K562 (cell line): ENCODE data around the gene CSTF1. TPM values are rescaled to one million over a fixed set of nuclear protein-coding genes. Genes with fewer than 3 reads are reported as not detected.

Source experiments
- ATAC-seq: fragments of 200-7000 bp; cut with Tn5 transposase; 3 replicates; pipeline ENCODE4 v1.9.1; 2020; ENCODE audit warnings: moderate library complexity
- BruUV-seq: library from RNA; stranded (reverse); fragments of 400-500 nt; replicated peaks from 2 replicates; lab custom pipeline; 2021; lab: Mats Ljungman, UMichigan
- CTCF ChIA-PET: fragments of 300-600 bp; formaldehyde crosslinking; extraction: SDS; loops from one replicate; lab custom pipeline; 2021; ENCODE audit warnings: low intra/inter-chr PET ratio; lab: Yijun Ruan, JAX
- POLR2A ChIA-PET: fragments of 300-600, 350-650 bp; sonication (Branson Sonifier 250); formaldehyde crosslinking; extraction: SDS; loops from one replicate; lab custom pipeline; 2021; ENCODE audit warnings: antibody characterized with exemption, inconsistent platforms; lab: Yijun Ruan, JAX
- DNase-seq, 4 experiments: peaks; one replicate each; pipeline versions ENCODE4 v3.0.0 to v3.0.0-alpha.2; 2011 to 2018; ENCODE audit warnings: low spot score in 3 of 4, mixed read lengths in 3 of 4; ENCODE audit errors: extremely low read depth in 1 of 4
- FAIRE-seq: peaks from 2 replicates; lab custom pipeline; 2011; peaks lifted over from hg19 to GRCh38; lab: Jason Lieb, UNC
- H2AFZ ChIP-seq: 2 replicates; pipeline ENCODE4 v1.6.0; 2011; ENCODE audit warnings: low read depth, low read length, control low read depth, inconsistent platforms
- H3K27ac ChIP-seq: fragments of 200-600 bp; 3 replicates; pipeline ENCODE4 v1.8.0; 2011; ENCODE audit warnings: low read depth, mild to moderate bottlenecking, control low read depth, inconsistent platforms, low read length, moderate library complexity, mixed read lengths; ENCODE audit errors: extremely low read depth
- H3K27me3 ChIP-seq, 2 experiments: fragments of 300-600 bp in 1 of 2; 2 replicates in 1 of 2; 3 replicates in 1 of 2; pipeline versions ENCODE4 v1.6.0 to v1.8.0; 2011; ENCODE audit warnings: inconsistent platforms in 2 of 2, low read length in 2 of 2, mild to moderate bottlenecking in 1 of 2, mixed read lengths in 1 of 2, moderate library complexity in 1 of 2; ENCODE audit not compliant: control insufficient read depth in 2 of 2, insufficient read depth in 2 of 2
- H3K36me3 ChIP-seq: fragments of 300-600 bp; 3 replicates; pipeline ENCODE4 v1.8.0; 2011; ENCODE audit warnings: mild to moderate bottlenecking, low read length, inconsistent platforms; ENCODE audit not compliant: control insufficient read depth, insufficient read depth
- H3K4me1 ChIP-seq, 2 experiments: fragments of 200-600 bp in 1 of 2; replicated peaks in 1 of 2; 2 replicates in 1 of 2; 3 replicates in 1 of 2; pipeline versions ENCODE4 v1.5.1 to v1.8.0; 2011; ENCODE audit warnings: inconsistent platforms in 2 of 2, low read length in 2 of 2, mild to moderate bottlenecking in 1 of 2, mixed read lengths in 1 of 2, moderate library complexity in 1 of 2; ENCODE audit not compliant: control insufficient read depth in 2 of 2, insufficient read depth in 2 of 2
- H3K4me2 ChIP-seq: 2 replicates; pipeline ENCODE4 v1.6.1; 2011; ENCODE audit warnings: low read length, control low read depth, inconsistent platforms, mixed read lengths; ENCODE audit not compliant: insufficient read depth
- H3K4me3 ChIP-seq: fragments of 200-600 bp; sonication (generic), shearing (Covaris generic); 2 replicates; pipeline ENCODE4 v1.5.1; 2016; ENCODE audit warnings: control low read depth, inconsistent platforms
- H3K79me2 ChIP-seq: fragments of 200-600 bp; 3 replicates; pipeline ENCODE4 v1.8.0; 2011; ENCODE audit warnings: low read length, inconsistent platforms; ENCODE audit not compliant: control insufficient read depth, insufficient read depth
- H3K9ac ChIP-seq, 2 experiments: 2 replicates each; pipeline versions ENCODE4 v1.6.0 to v1.6.1; 2011; ENCODE audit warnings: low read depth in 2 of 2, low read length in 2 of 2, control low read depth in 1 of 2, inconsistent platforms in 1 of 2, mild to moderate bottlenecking in 1 of 2, mixed read lengths in 1 of 2; ENCODE audit not compliant: insufficient read depth in 1 of 2
- H3K9me1 ChIP-seq: one replicate; pipeline ENCODE4 v1.6.0; 2011; ENCODE audit warnings: inconsistent platforms, mild to moderate bottlenecking, low read length, moderate library complexity; ENCODE audit not compliant: control insufficient read depth, insufficient read depth
- H3K9me3 ChIP-seq: replicated peaks from 2 replicates; pipeline ENCODE4 v1.5.1; 2011; ENCODE audit warnings: low read depth, low read length, inconsistent platforms; ENCODE audit not compliant: control insufficient read depth, insufficient read depth
- H4K20me1 ChIP-seq: replicated peaks from 2 replicates; pipeline ENCODE4 v1.6.1; 2011; ENCODE audit warnings: low read length, inconsistent platforms, mixed read lengths; ENCODE audit not compliant: control insufficient read depth, insufficient read depth
- ARHGAP35 ChIP-seq: fragments of 450-650 bp; IDR thresholded peaks from 2 replicates; pipeline ENCODE4 v1.6.1; 2018; ENCODE audit not compliant: partially characterized antibody
- BCOR ChIP-seq: fragments of 450-650 bp; IDR thresholded peaks from 2 replicates; pipeline ENCODE4 v1.6.1; 2016
- CBX5 ChIP-seq: IDR thresholded peaks from 2 replicates; pipeline ENCODE4 v1.6.1; 2014; ENCODE audit warnings: low read depth, borderline replicate concordance
- HBP1 ChIP-seq: fragments of 450-650 bp; formaldehyde crosslinking; IDR thresholded peaks from 2 replicates; pipeline ENCODE4 v1.4.0; 2022; ENCODE audit warnings: missing genetic modification characterization
- HDAC3 ChIP-seq: fragments of 450-650 bp; IDR thresholded peaks from 2 replicates; pipeline ENCODE4 v1.6.1; 2018; ENCODE audit warnings: borderline replicate concordance, mild to moderate bottlenecking, moderate library complexity; ENCODE audit not compliant: partially characterized antibody
- ILF3 ChIP-seq: fragments of 450-650 bp; IDR thresholded peaks from 2 replicates; pipeline ENCODE4 v1.6.1; 2018; ENCODE audit warnings: antibody characterized with exemption, mild to moderate bottlenecking, moderate library complexity, borderline replicate concordance
- MCM2 ChIP-seq: fragments of 450-650 bp; IDR thresholded peaks from 2 replicates; pipeline ENCODE4 v1.6.1; 2017; ENCODE audit warnings: low read depth, mild to moderate bottlenecking
- RAD51 ChIP-seq: fragments of 450-650 bp; IDR thresholded peaks from 2 replicates; pipeline ENCODE4 v1.7.1; 2016; ENCODE audit warnings: low read depth, mild to moderate bottlenecking, borderline replicate concordance
- TRIM28 ChIP-seq: fragments of 450-650 bp; IDR thresholded peaks from 2 replicates; pipeline ENCODE4 v1.6.1; 2017
- ZNF695 ChIP-seq: fragments of 450-650 bp; formaldehyde crosslinking; IDR thresholded peaks from 2 replicates; pipeline ENCODE4 v1.4.0; 2020; ENCODE audit warnings: mild to moderate bottlenecking, moderate library complexity
- WGBS: fragments of 100-300 bp; shearing (Covaris generic); methylation state at CpG from one replicate; pipeline ENCODE4 v1.1.6; 2016; ENCODE audit warnings: low coverage, mixed read lengths; ENCODE audit not compliant: insufficient coverage; ENCODE audit errors: missing lambda C conversion rate; 5-methylcytosine and 5-hydroxymethylcytosine counted together
- in situ Hi-C: fragments of 300-500 bp; cut with MboI; formaldehyde crosslinking; loops from 4 replicates; pipeline ENCODE4 v1.15.0; 2018; ENCODE audit warnings: inconsistent platforms, mixed read lengths
- intact Hi-C: fragments of 100-400 bp; cut with micrococcal nuclease; formaldehyde crosslinking; loops from 2 replicates; pipeline ENCODE4 v1.14.2; 2022
- polyA plus RNA-seq, 8 experiments: library from polyadenylated mRNA; depleted of rRNA in 4 of 8; stranded (reverse) in 5 of 8; unstranded in 3 of 8; fragments of >200 nt; fragmentation: Nextera tagmentation in 2 of 8; fragmentation: Illumina TruSeq in 1 of 8; extraction: Ambion mirVana in 2 of 8; extraction: Trizol in 1 of 8; gene quantifications; 2 replicates each; pipeline versions ENCODE4 v1.2.1 to v1.2.3, GENCODE V29; 2011 to 2014; ENCODE audit warnings: inconsistent platforms in 1 of 8, missing spikeins in 1 of 8
- total RNA-seq, 7 experiments: library from RNA; depleted of rRNA in 6 of 7; stranded (reverse); fragments of >200 nt in 6 of 7; fragmentation: Illumina TruSeq in 2 of 7; extraction: Trizol in 2 of 7; gene quantifications; 2 replicates each; pipeline versions ENCODE4 v1.2.1 to v1.2.3, GENCODE V29; 2011 to 2021; ENCODE audit warnings: low replicate concordance in 1 of 7

CSTF1 gene
- total and polyA plus RNA-seq, 9 of the 15 experiments (the other 6 are each of a cell fraction or from before 2014, with no cell fraction given) = 30.8 to 110 (median 53.4) TPM

GRCh38 chr20:56409956-56410355, 17.5 kb downstream of the CSTF1 start:
- H2AFZ ChIP-seq = no peak overlapping the region
- no peak overlapping the region for H3K4me3 ChIP-seq
- peak overlapping the region; percentile 50; the same call in 1 of the 3 replicates for H3K27ac ChIP-seq
- H3K9me1 ChIP-seq = no peaks in the 10 kb centered on the region
- H3K4me2 ChIP-seq = no peak overlapping the region
- in situ Hi-C loops (no loop called here), intact Hi-C loops (loop anchor here (5.0 kb wide), 1 partner anchor 57 kb away; the partner anchor contains the start of gene RTF2)
- WGBS = 90% methylated on average over 1 of the region's 1 CpG
- peaks cover 66% of the 10 kb centered on the region for H3K79me2 ChIP-seq
- ChIA-PET CTCF (no interaction called here), POLR2A (interaction anchor here (0.8 to 2.0 kb wide), 4 partner anchors 8 to 47 kb away, joined by 3 to 6 read pairs (median 4); partner anchors contain the start of genes AURKA and CSTF1)
- no TSS peak for BruUV-seq
- H3K27me3 ChIP-seq = no peaks in the 10 kb centered on the region
- H3K36me3 ChIP-seq = peaks cover 48% of the 10 kb centered on the region
- ATAC-seq (no peak), FAIRE-seq (no peak), DNase-seq (no peak)
- H4K20me1 ChIP-seq = no peaks in the 10 kb centered on the region
- TF ChIP-seq CBX5 = no peak
- no peak for TF ChIP-seq HDAC3
- no peak for TF ChIP-seq ZNF695 (CRISPR knock-in tag)
- no peak for TF ChIP-seq BCOR
- no peak for TF ChIP-seq RAD51
- no peak for TF ChIP-seq MCM2
- TF ChIP-seq ILF3 = no peak
- no peak for TF ChIP-seq HBP1
- no peak for TF ChIP-seq ARHGAP35
- no peak for TF ChIP-seq TRIM28
- H3K9ac ChIP-seq = no peak overlapping the region
- H3K4me1 ChIP-seq = peaks cover 9 to 37% of the 10 kb centered on the region in 2 experiments
- H3K9me3 ChIP-seq = no peaks in the 10 kb centered on the region
